Activated T-cell treated with anti-CD3 and anti-CD28 coated beads, Interleukin-2, amount 50 U/mL, for 72 hours (primary cell): Measurements from ENCODE around the gene SLC26A11. TPM values are rescaled to one million over a fixed set of nuclear protein-coding genes. Genes with fewer than 3 reads are reported as not detected.
A peak's percentile ranks its signal among the peaks of the same experiment; 100 is the strongest.
"Not testable (repeated sequence)": the region's sequence is repeated elsewhere in the genome, so short reads cannot be mapped to it uniquely, and the experiment has no call there.

Experiments
- ATAC-seq, 2 donors: fragments of 150-1000 bp; cut with Tn5 transposase; replicated peaks in 1 of 2; 2 replicates each; pipeline ENCODE4 v1.10.0; 2021; ENCODE audit warnings: moderate library complexity in 2 of 2, mild to moderate bottlenecking in 1 of 2
- DNase-seq, 2 donors: peaks; one replicate each; pipeline ENCODE4 v3.0.0; 2021 to 2022; ENCODE audit warnings: mixed read lengths in 1 of 2
- H3K27ac Mint-ChIP-seq: one replicate; pipeline ENCODE4 v1.8.0; 2022; ENCODE audit warnings: mild to moderate bottlenecking, moderate library complexity, mixed read lengths
- H3K27me3 Mint-ChIP-seq: one replicate; pipeline ENCODE4 v1.8.0; 2022; ENCODE audit warnings: low read depth, mixed read lengths
- H3K36me3 Mint-ChIP-seq, 2 donors: one replicate each; pipeline ENCODE4 v1.8.0; 2022; ENCODE audit warnings: mixed read lengths in 2 of 2, mild to moderate bottlenecking in 1 of 2; ENCODE audit not compliant: insufficient read depth in 2 of 2
- H3K4me1 Mint-ChIP-seq: one replicate; pipeline ENCODE4 v1.8.0; 2022; ENCODE audit warnings: low read depth, mixed read lengths
- H3K4me3 Mint-ChIP-seq, 2 donors: one replicate each; pipeline ENCODE4 v1.8.0; 2022; ENCODE audit warnings: mild to moderate bottlenecking in 2 of 2, mixed read lengths in 2 of 2, moderate library complexity in 2 of 2
- H3K9me3 Mint-ChIP-seq, 2 donors: one replicate each; pipeline ENCODE4 v1.8.0; 2022; ENCODE audit warnings: mixed read lengths in 2 of 2
- total RNA-seq, 2 donors: library from RNA; stranded (reverse); gene quantifications; one replicate each; pipeline ENCODE4 v1.2.3, GENCODE V29; 2022

SLC26A11 gene
- total RNA-seq, 2 donors from 2014 or later: 25.9 to 28.8 TPM

GRCh38 chr17:80257716-80258213 is 37.5 kb downstream of the SLC26A11 start:
- ATAC-seq (no peak), DNase-seq (no peak)
- H3K4me1 Mint-ChIP-seq: peaks cover 85% of the 10 kb centered on the region
- H3K4me3 Mint-ChIP-seq: peak overlapping the region; percentile 85 to 99
- H3K9me3 Mint-ChIP-seq: no peaks in the 10 kb centered on the region
- H3K27me3 Mint-ChIP-seq: no peaks in the 10 kb centered on the region
- peaks cover 4 to 10% of the 10 kb centered on the region in 2 donors for H3K36me3 Mint-ChIP-seq
- peak overlapping the region; percentile 96 for H3K27ac Mint-ChIP-seq

- peak overlapping the region; percentile 96 for H3K27ac Mint-ChIP-seq
- peaks cover 4 to 10% of the 10 kb centered on the region in 2 donors for H3K36me3 Mint-ChIP-seq
- peak in 1 of 2 donors; percentile 33 for DNase-seq
- peaks cover 85% of the 10 kb centered on the region for H3K4me1 Mint-ChIP-seq
- not testable (repeated sequence) for H3K9me3 Mint-ChIP-seq, H3K27me3 Mint-ChIP-seq, ATAC-seq
- H3K4me3 Mint-ChIP-seq: peak overlapping the region; percentile 85 to 99
Observed at GRCh38 chr17:80258296-80258695, 38.1 kb downstream of the SLC26A11 start.

DNA sequence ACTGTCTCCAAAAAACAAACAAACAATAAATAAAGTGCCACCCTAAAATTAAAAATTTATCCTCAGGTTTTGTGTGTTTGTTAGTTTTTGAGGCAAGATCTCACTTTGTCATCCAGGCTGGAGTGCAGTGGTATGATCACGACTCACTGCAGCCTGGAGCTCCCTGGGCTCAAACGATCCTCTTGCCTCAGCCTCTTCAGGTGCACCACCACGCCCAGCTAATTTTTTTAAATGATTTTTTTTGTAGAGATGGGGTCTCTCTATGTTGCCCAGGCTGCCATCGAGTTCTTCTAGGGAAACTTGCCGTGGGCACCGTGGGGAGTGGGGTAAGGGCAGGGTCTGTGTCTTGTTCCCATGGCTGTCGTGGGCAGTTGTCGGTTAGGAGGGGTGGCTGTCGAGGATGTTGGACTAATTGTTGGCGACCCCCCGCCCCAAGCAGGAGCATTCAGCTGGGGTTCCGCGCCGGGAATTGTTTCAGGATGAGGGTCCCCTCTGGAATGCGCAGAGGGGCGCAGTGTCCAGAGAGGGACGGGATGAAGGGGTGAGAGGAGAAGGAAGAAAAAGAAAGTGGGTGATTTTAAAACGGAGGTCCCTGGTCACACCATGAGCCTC is 39.3 kb downstream of the SLC26A11 start:
- Mint-ChIP-seq H3K27ac (peak overlapping the region; percentile 96), H3K36me3 (peaks cover 8 to 11% of the 10 kb centered on the region in 2 donors), H3K4me3 (peak overlapping the region; percentile 85 to 99), H3K4me1 (peaks cover 72% of the 10 kb centered on the region), H3K9me3 (no peaks in the 10 kb centered on the region), H3K27me3 (no peaks in the 10 kb centered on the region)
- DNase-seq (peak in 1 of 2 donors; percentile 34), ATAC-seq (no peak)

DNA sequence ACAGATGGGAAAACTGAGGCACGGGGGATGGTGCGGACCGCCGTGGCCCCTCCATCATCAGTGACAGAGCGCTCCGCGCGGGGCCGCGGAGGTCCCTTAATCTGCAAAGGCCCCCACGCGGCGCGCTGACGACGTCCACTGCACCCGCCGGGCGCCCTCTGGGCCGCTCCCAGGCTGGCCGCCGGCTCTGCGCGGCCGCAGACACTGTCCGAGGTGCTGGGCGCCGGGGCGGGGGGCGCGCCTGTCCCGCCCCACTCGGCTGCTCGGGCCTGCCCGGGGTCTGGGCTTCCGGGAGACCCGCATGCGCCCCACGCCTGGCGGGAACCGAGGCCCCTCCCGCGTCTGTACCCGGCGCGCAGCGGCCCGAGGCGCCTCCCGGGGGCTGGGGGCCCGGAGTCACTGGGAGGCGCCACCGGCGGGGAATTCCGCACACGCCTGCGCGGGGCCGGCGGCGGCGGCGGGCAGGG is 39.9 kb downstream of the SLC26A11 start:
- peak overlapping the region; percentile 96 for H3K27ac Mint-ChIP-seq
- H3K4me1 Mint-ChIP-seq: peaks cover 70% of the 10 kb centered on the region
- ATAC-seq: peak; percentile 51 to 54
- DNase-seq: peak; percentile 87 to 89
- no peaks in the 10 kb centered on the region for H3K27me3 Mint-ChIP-seq
- H3K36me3 Mint-ChIP-seq: peaks cover 12 to 15% of the 10 kb centered on the region in 2 donors
- H3K9me3 Mint-ChIP-seq: no peaks in the 10 kb centered on the region
- H3K4me3 Mint-ChIP-seq: peak overlapping the region; percentile 85 to 99

DNA sequence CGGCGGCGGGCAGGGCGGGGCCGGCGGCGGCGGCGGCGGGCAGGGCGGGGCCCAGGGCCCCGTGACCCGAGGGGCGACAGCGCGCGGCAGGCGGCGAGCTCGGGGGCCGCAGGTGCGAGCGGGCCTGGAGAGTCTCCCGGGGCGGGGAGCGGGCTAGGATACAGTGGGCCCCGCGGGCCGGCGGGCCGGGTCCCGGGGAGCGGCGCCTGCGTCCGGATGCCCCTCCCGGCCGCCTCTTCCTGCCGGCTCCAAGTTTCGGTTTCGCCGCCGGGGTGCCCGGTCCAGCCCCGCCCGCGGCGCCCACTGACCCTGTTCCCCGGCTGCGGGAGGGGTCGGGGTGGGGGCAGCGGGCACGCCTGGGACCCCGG is 40.5 kb downstream of the SLC26A11 start, which contains the start of gene RNF213:
TSS of gene RNF213 (plus strand) at position 62 of the 368 bp plus-strand sequence. CDS start 2,830 bp downstream, outside the sequence.
- Mint-ChIP-seq H3K4me3 (peak within 1 kb of the TSS; percentile 94 to 99), H3K36me3 (peaks cover 16 to 22% of the 10 kb centered on the region in 2 donors), H3K9me3 (no peaks in the 10 kb centered on the region), H3K27ac (peak within 1 kb of the TSS; percentile 96), H3K4me1 (peaks cover 70% of the 10 kb centered on the region), H3K27me3 (no peaks in the 10 kb centered on the region)
- ATAC-seq: peak; percentile 30 to 39
- DNase-seq: peak; percentile 74 to 76

DNA sequence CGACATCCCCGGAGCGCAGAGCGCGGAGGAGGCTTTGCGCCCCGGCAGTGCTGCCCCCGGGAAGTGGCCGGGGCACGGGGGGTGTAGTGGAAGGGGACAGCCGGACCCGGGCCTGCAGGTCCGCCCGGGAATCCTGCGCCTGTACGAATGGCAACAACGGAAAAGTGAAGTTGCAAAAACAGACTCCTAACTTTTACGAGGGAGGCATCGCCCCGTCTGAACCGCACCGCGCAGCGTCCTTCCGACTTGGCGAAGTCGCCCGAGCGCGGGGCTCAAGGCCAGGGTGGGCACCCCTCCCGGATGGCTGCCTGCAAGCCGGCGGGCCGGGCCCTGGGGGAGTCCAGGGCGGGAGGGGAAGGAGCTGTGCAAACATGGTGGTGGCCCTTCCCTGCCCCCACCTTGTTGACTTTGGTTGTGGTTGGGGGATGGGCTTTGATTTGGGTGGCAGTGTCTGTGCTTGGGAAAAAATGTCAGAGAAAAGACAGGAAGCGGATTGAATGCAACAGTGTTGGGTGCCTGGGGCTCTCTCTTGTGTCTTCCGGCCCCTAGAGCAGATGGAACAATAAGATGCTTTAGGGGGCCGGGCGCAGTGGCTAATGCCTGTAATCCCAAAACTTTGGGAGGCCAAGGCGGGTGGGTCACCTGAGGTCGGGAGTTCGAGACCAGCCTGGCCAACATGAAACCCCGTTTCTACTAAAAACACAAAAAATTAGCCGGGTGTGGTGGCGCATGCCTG is 41.1 kb downstream of the SLC26A11 start:
- peaks cover 17 to 26% of the 10 kb centered on the region in 2 donors for H3K36me3 Mint-ChIP-seq
- ATAC-seq: peak; percentile 3 to 10
- peak; percentile 71 to 75 for DNase-seq
- no peaks in the 10 kb centered on the region for H3K27me3 Mint-ChIP-seq
- H3K9me3 Mint-ChIP-seq: no peaks in the 10 kb centered on the region
- H3K27ac Mint-ChIP-seq: peak overlapping the region; percentile 83
- H3K4me1 Mint-ChIP-seq: peaks cover 68% of the 10 kb centered on the region
- peak overlapping the region; percentile 94 to 96 for H3K4me3 Mint-ChIP-seq

- Mint-ChIP-seq H3K36me3 (peaks cover 17 to 28% of the 10 kb centered on the region in 2 donors), H3K4me1 (peaks cover 63% of the 10 kb centered on the region), H3K4me3 (peak overlapping the region; percentile 94 to 96), H3K9me3 (no peaks in the 10 kb centered on the region), H3K27ac (peak overlapping the region; percentile 83), H3K27me3 (no peaks in the 10 kb centered on the region)
- no peak for ATAC-seq
- no peak for DNase-seq
Observed at GRCh38 chr17:80261895-80262279, 41.7 kb downstream of the SLC26A11 start.

GRCh38 chr17:80262291-80262690 is 42.1 kb downstream of the SLC26A11 start:
- no peaks in the 10 kb centered on the region for H3K9me3 Mint-ChIP-seq
- peak overlapping the region; percentile 83 for H3K27ac Mint-ChIP-seq
- no peaks in the 10 kb centered on the region for H3K27me3 Mint-ChIP-seq
- DNase-seq: peak in 1 of 2 donors; percentile 28
- H3K4me3 Mint-ChIP-seq: peak overlapping the region; percentile 94 to 96
- no peak for ATAC-seq
- peaks cover 17 to 32% of the 10 kb centered on the region in 2 donors for H3K36me3 Mint-ChIP-seq
- peaks cover 59% of the 10 kb centered on the region for H3K4me1 Mint-ChIP-seq

GRCh38 chr17:80262775-80263244 is 42.6 kb downstream of the SLC26A11 start:
- peaks cover 54% of the 10 kb centered on the region for H3K4me1 Mint-ChIP-seq
- ATAC-seq: no peak
- peaks cover 20 to 36% of the 10 kb centered on the region in 2 donors for H3K36me3 Mint-ChIP-seq
- no peaks in the 10 kb centered on the region for H3K27me3 Mint-ChIP-seq
- H3K9me3 Mint-ChIP-seq: no peaks in the 10 kb centered on the region
- peak overlapping the region; percentile 83 for H3K27ac Mint-ChIP-seq
- no peak for DNase-seq
- peak overlapping the region; percentile 94 to 96 for H3K4me3 Mint-ChIP-seq

DNA sequence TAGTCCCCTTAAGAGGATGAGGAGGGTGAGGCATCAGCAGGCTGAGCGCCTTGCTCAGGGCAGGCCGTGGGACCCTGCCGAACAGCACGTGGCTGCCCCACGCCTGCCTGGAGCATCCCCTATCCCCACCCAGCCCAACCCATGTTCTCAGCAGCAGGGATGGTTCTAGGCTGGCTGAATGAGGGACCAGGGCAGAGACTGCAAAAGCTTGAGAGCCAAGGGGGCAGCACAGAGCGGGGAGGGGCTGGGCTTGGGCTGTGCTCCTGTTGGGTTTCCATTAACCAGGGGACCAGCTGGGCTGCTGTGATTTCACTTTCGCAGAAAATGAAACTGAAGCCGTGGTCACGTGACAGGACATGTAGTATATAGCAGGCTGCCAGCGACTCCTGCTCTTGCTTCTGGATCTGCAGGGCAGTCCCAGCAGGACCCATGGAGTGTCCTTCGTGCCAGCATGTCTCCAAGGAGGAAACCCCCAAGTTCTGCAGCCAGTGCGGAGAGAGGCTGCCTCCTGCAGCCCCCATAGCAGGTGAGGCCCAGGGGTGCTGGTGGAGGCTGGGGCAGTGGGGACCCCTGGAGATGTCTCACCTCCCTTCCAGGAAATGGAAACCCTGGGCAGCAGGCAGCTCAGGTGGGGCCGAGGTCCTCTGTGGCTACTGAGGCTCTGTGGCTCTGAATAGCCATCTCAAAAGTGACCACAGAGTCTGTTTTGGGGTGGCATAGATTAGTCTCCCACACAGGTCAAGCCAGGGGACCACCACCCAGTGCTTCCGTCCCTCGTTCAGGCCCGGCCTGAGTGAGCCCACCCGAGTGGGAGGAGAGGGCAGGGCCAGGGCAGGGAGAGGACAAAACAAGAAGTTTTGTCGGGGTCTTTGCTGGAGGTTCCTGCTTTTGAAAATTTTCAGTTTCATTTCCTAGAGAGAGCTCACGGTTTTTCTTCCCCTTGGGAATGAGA is 43.3 kb downstream of the SLC26A11 start:
- peak; percentile 88 to 91 for DNase-seq
- Mint-ChIP-seq H3K4me1 (peaks cover 46% of the 10 kb centered on the region), H3K9me3 (no peaks in the 10 kb centered on the region), H3K27ac (peak overlapping the region; percentile 96), H3K36me3 (peaks cover 20 to 36% of the 10 kb centered on the region in 2 donors), H3K4me3 (peak overlapping the region; percentile 94 to 96), H3K27me3 (no peaks in the 10 kb centered on the region)
- peak; percentile 38 to 47 for ATAC-seq

DNA sequence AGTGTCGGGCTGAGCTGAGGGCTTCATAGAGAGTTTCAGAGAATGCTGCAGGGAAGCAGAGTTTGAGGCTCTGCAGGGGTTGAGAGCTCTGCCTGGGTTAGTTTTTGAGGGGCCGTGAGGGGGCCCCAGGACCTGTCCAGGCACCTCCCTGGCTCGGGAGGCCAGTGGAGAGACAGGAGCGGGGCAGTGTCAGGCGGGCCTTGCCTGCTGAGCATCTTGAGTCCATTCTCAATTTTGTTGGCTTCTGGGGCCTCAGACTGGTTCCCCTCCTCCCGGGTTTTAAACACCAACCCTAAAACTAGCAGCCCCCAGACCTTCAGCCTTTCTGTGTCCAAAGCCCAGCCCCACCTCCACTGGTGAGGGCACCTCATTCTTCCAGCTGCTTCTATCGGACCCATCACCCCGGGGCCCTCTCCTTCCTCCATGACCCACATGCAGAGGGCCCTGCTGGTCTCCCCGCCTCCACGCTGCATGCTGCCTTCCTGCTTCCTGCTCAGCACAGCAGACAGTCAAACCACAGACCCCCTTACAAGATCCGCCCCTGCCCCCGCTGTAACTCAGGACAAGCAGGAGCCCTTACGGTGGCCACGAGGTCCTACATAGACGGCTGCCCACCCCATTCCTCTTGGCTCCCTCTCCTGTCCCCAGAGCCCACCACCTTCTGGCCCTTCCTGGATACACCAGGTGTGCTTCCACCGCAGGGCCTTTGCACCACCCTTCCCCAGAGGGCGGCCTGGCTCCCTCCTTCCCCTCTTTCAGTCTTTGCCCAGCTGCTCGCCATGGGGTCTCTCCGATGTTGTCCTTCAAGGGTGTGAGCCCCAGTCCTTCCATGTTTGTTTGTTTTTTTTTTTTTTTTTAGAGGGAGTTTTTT is 44.2 kb downstream of the SLC26A11 start:
- Mint-ChIP-seq H3K9me3 (no peaks in the 10 kb centered on the region), H3K4me1 (peaks cover 37% of the 10 kb centered on the region), H3K27me3 (no peaks in the 10 kb centered on the region), H3K36me3 (peaks cover 18 to 36% of the 10 kb centered on the region in 2 donors), H3K4me3 (peak overlapping the region; percentile 94 to 96), H3K27ac (peak overlapping the region; percentile 96)
- ATAC-seq: peak in 1 of 2 donors; percentile 7
- peak; percentile 67 to 71 for DNase-seq
